ENCODE data around the gene ZNF576.
A peak's percentile ranks its signal among the peaks of the same experiment; 100 is the strongest.

Gene ZNF576

DNA sequence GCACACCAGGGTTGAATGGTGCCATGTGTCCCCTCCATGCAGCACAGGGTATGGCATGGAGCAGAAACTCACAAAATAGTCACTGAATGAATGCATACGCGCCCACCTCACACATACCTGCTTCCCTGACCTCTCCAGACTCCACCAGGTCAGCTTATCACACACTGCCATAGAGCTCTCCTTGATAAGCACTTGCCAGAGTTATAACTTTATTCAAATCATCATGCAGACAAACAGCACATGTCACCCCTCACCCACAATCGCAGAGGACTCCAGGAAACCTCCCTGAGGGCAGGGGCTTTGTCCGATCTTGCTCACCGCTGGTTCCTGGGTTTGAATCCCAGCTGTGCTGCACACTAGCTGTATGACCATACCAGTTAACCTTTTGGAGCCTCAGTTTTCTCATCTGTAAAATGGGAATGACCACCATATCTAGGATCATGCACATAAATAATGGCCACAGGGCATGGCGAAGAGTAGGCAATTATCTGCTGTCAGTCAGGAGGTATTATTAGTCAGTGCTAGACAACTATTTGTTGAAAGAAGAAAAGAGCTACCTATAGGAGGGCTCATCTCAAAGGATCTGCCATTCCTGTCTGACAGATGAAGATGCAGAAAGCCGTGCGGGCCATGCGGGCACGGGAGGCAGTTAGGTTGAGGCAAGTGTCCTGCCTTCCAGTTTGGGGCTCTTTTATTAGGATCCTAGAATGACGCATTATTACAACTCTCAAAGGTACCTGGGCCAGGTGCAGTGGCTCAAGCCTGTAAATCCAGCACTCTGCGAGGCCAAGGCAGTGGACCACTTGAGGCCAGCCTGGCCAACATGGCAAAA, 35.0 kb upstream of the ZNF576 start:
- peak overlapping the region in 1 of 2 donors; percentile 21 for H3K9ac ChIP-seq (ENCODE audit: low read length in 2 of 2)

DNA sequence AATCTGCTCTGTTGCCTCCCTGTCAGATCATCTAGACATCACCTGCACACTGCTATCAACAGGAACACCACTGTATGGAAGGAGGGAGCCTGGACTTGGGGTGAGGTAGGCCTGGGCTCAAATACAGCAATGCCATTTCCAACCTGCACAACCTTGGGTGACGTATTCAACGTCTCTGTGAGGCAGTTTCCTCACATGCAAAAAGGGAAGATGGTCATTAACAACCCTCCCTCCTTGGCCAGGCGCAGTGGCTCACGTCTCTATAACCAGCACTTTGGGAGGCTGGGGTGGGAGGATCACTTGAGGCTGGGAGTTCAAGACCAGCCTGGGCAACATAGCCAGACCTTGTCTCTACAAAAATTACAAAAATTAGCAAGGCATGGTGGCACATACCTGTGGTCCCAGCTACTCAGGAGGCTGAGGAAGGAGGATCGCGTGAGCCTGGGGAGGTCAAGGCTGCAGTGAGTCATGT, 34.1 kb upstream of the ZNF576 start:
- Histone ChIP-seq H3K27me3 (ENCODE audit: control insufficient read depth in 1 of 2, insufficient read depth in 2 of 2, low read length in 2 of 2) (no peaks in the 10 kb centered on the region), H3K9ac (ENCODE audit: low read length in 2 of 2) (no peak overlapping the region), H3K4me1 (ENCODE audit: control insufficient read depth, insufficient read depth, low read length) (peaks cover 18% of the 10 kb centered on the region), H3K27ac (ENCODE audit: low read length) (peak overlapping the region; percentile 62), H3K36me3 (ENCODE audit: control insufficient read depth in 2 of 2, insufficient read depth in 2 of 2, low read length in 2 of 2) (peaks cover 11 to 13% of the 10 kb centered on the region in 2 donors), H3K4me3 (ENCODE audit: low read length in 2 of 2) (peak overlapping the region in 1 of 2 donors; percentile 40), H3K9me3 (ENCODE audit: control insufficient read depth in 2 of 2, low read length in 2 of 2) (no peaks in the 10 kb centered on the region)

More for the DNA sequence above, 35.0 kb upstream of the ZNF576 start:
- no peak overlapping the region for H3K27ac ChIP-seq (ENCODE audit: low read length)
- no peaks in the 10 kb centered on the region for H3K27me3 ChIP-seq (ENCODE audit: control insufficient read depth in 1 of 2, insufficient read depth in 2 of 2, low read length in 2 of 2)
- no peak overlapping the region for H3K4me3 ChIP-seq (ENCODE audit: low read length in 2 of 2)
- peaks cover 11 to 13% of the 10 kb centered on the region in 2 donors for H3K36me3 ChIP-seq (ENCODE audit: control insufficient read depth in 2 of 2, insufficient read depth in 2 of 2, low read length in 2 of 2)
- H3K9me3 ChIP-seq (ENCODE audit: control insufficient read depth in 2 of 2, low read length in 2 of 2): no peaks in the 10 kb centered on the region
- H3K4me1 ChIP-seq (ENCODE audit: control insufficient read depth, insufficient read depth, low read length): peaks cover 18% of the 10 kb centered on the region

DNA sequence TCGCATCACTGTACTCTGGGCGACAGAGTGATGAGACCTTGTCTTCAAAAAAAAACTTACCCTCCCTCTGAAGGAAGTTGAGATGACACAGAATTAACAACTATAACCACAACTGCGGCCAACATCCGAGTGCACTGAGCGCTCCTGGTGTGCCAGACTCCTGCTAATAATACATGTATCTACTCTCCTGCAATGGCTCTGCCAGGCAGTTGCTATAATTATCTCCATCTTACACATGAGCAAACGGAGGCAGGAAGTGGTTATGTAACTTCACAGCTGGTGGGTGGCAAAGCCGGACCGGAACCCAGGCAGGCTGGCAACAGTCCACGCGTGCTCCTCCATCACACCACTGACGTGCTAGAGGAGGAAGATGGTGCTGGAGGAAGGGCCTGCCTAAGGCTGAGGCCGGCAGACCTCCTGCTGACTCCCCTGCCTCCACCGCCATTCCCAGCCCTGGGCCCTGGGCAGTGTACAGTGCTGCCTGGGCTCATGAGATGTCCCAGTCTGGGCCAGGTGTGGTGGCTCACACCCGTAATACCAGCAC, 33.6 kb upstream of the ZNF576 start:
- Histone ChIP-seq H3K36me3 (ENCODE audit: control insufficient read depth in 2 of 2, insufficient read depth in 2 of 2, low read length in 2 of 2) (peaks cover 10 to 11% of the 10 kb centered on the region in 2 donors), H3K4me1 (ENCODE audit: control insufficient read depth, insufficient read depth, low read length) (peaks cover 18% of the 10 kb centered on the region), H3K9ac (ENCODE audit: low read length in 2 of 2) (no peak overlapping the region), H3K9me3 (ENCODE audit: control insufficient read depth in 2 of 2, low read length in 2 of 2) (no peaks in the 10 kb centered on the region), H3K4me3 (ENCODE audit: low read length in 2 of 2) (peak overlapping the region in 1 of 2 donors; percentile 40), H3K27me3 (ENCODE audit: control insufficient read depth in 1 of 2, insufficient read depth in 2 of 2, low read length in 2 of 2) (no peaks in the 10 kb centered on the region), H3K27ac (ENCODE audit: low read length) (peak overlapping the region; percentile 62)

DNA sequence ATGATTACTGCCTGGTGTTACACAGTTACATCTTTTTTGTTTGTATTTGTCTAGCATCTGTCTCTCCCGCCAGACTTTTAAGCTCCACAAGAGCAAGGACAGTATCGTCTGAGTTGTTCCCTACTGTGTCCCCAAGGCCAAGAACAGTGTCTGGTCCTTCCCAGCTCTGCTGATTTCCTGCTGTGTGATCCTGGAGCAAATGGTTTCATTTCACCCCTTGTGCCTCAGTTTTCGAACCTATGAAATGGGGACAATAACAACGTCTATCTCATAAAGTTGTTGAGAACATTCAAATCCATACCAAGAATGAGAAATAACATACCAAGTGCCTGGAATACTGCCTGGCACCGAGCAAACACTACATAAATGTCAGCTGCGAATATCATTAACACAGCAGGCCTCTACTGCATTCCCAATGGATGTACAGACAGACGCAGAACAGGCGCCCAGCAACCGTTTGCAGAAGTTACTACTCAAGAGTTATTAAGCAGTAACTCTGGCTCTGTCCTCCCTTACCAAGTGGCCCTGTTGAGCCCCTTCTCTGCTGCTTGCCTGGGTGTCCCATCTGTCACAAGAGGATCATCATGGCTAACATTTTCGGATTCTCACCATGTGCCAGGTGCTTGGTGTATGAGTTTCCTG, 32.5 kb upstream of the ZNF576 start:
- H3K9ac ChIP-seq (ENCODE audit: low read length in 2 of 2): no peak overlapping the region
- peaks cover 18% of the 10 kb centered on the region for H3K4me1 ChIP-seq (ENCODE audit: control insufficient read depth, insufficient read depth, low read length)
- H3K36me3 ChIP-seq (ENCODE audit: control insufficient read depth in 2 of 2, insufficient read depth in 2 of 2, low read length in 2 of 2): peaks cover 8 to 11% of the 10 kb centered on the region in 2 donors
- H3K4me3 ChIP-seq (ENCODE audit: low read length in 2 of 2): no peak overlapping the region
- H3K27me3 ChIP-seq (ENCODE audit: control insufficient read depth in 1 of 2, insufficient read depth in 2 of 2, low read length in 2 of 2): no peaks in the 10 kb centered on the region
- no peak overlapping the region for H3K27ac ChIP-seq (ENCODE audit: low read length)
- no peaks in the 10 kb centered on the region for H3K9me3 ChIP-seq (ENCODE audit: control insufficient read depth in 2 of 2, low read length in 2 of 2)

DNA sequence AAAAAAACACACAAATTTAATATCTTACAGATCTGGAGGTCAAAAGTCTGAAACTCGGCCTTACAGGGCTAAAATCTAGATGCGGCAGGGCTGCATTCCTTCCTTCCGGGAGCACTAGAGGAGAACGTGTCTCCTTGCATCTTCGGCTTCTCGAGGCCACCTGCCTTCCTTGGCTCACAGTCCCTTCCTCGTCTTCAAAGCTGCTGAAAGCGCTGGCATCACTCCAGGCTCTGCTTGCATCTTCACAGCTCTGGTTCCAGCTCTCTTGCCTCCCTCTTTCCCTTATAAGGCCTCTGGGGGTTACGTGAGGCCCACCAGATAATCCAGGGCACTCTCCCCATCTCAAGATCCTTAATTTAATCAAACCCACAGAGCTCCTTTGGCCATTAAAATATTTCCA, 31.6 kb upstream of the ZNF576 start:
- H3K9me3 ChIP-seq (ENCODE audit: control insufficient read depth in 2 of 2, low read length in 2 of 2): no peaks in the 10 kb centered on the region
- H3K9ac ChIP-seq (ENCODE audit: low read length in 2 of 2): no peak overlapping the region
- H3K27me3 ChIP-seq (ENCODE audit: control insufficient read depth in 1 of 2, insufficient read depth in 2 of 2, low read length in 2 of 2): no peaks in the 10 kb centered on the region
- H3K4me3 ChIP-seq (ENCODE audit: low read length in 2 of 2): no peak overlapping the region
- no peak overlapping the region for H3K27ac ChIP-seq (ENCODE audit: low read length)
- H3K4me1 ChIP-seq (ENCODE audit: control insufficient read depth, insufficient read depth, low read length): peaks cover 18% of the 10 kb centered on the region
- H3K36me3 ChIP-seq (ENCODE audit: control insufficient read depth in 2 of 2, insufficient read depth in 2 of 2, low read length in 2 of 2): peaks cover 8 to 11% of the 10 kb centered on the region in 2 donors

GRCh38 chr19:43569657-43570056, 26.7 kb upstream of the ZNF576 start:
- no peak overlapping the region for H3K9ac ChIP-seq (ENCODE audit: low read length in 2 of 2)
- H3K4me1 ChIP-seq (ENCODE audit: control insufficient read depth, insufficient read depth, low read length): peaks cover 8% of the 10 kb centered on the region
- no peaks in the 10 kb centered on the region for H3K9me3 ChIP-seq (ENCODE audit: control insufficient read depth in 2 of 2, low read length in 2 of 2)
- H3K4me3 ChIP-seq (ENCODE audit: low read length in 2 of 2): no peak overlapping the region
- no peaks in the 10 kb centered on the region for H3K27me3 ChIP-seq (ENCODE audit: control insufficient read depth in 1 of 2, insufficient read depth in 2 of 2, low read length in 2 of 2)
- no peaks in the 10 kb centered on the region for H3K36me3 ChIP-seq (ENCODE audit: control insufficient read depth in 2 of 2, insufficient read depth in 2 of 2, low read length in 2 of 2)
- no peak overlapping the region for H3K27ac ChIP-seq (ENCODE audit: low read length)

GRCh38 chr19:43570174-43570791, 26.1 kb upstream of the ZNF576 start:
- no peak overlapping the region for H3K9ac ChIP-seq (ENCODE audit: low read length in 2 of 2)
- no peak overlapping the region for H3K27ac ChIP-seq (ENCODE audit: low read length)
- H3K36me3 ChIP-seq (ENCODE audit: control insufficient read depth in 2 of 2, insufficient read depth in 2 of 2, low read length in 2 of 2): no peaks in the 10 kb centered on the region
- no peaks in the 10 kb centered on the region for H3K27me3 ChIP-seq (ENCODE audit: control insufficient read depth in 1 of 2, insufficient read depth in 2 of 2, low read length in 2 of 2)
- H3K4me1 ChIP-seq (ENCODE audit: control insufficient read depth, insufficient read depth, low read length): peaks cover 10% of the 10 kb centered on the region
- no peak overlapping the region for H3K4me3 ChIP-seq (ENCODE audit: low read length in 2 of 2)
- H3K9me3 ChIP-seq (ENCODE audit: control insufficient read depth in 2 of 2, low read length in 2 of 2): no peaks in the 10 kb centered on the region

DNA sequence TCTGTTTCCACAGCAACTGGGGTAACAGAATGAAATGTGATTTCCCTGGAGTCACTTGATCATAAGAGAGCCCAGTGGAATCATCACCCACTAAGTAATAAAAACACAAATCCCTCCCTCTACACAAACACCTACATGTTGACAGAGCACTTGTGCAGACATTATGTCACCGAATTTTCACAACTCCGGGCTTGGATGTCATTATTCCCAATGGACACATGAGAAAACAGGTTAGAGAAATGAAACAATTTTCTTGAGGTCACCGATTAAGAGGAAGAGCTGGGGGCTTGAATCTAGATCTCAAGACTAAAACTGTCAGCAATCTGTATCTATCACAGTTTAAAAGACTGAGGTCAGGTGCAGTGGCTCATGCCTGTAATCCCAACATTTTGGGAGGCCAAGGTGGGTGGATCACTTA, 24.2 kb upstream of the ZNF576 start:
- no peaks in the 10 kb centered on the region for H3K36me3 ChIP-seq (ENCODE audit: control insufficient read depth in 2 of 2, insufficient read depth in 2 of 2, low read length in 2 of 2)
- no peaks in the 10 kb centered on the region for H3K27me3 ChIP-seq (ENCODE audit: control insufficient read depth in 1 of 2, insufficient read depth in 2 of 2, low read length in 2 of 2)
- no peak overlapping the region for H3K4me3 ChIP-seq (ENCODE audit: low read length in 2 of 2)
- no peaks in the 10 kb centered on the region for H3K9me3 ChIP-seq (ENCODE audit: control insufficient read depth in 2 of 2, low read length in 2 of 2)
- peaks cover 15% of the 10 kb centered on the region for H3K4me1 ChIP-seq (ENCODE audit: control insufficient read depth, insufficient read depth, low read length)
- H3K9ac ChIP-seq (ENCODE audit: low read length in 2 of 2): no peak overlapping the region
- H3K27ac ChIP-seq (ENCODE audit: low read length): no peak overlapping the region

DNA sequence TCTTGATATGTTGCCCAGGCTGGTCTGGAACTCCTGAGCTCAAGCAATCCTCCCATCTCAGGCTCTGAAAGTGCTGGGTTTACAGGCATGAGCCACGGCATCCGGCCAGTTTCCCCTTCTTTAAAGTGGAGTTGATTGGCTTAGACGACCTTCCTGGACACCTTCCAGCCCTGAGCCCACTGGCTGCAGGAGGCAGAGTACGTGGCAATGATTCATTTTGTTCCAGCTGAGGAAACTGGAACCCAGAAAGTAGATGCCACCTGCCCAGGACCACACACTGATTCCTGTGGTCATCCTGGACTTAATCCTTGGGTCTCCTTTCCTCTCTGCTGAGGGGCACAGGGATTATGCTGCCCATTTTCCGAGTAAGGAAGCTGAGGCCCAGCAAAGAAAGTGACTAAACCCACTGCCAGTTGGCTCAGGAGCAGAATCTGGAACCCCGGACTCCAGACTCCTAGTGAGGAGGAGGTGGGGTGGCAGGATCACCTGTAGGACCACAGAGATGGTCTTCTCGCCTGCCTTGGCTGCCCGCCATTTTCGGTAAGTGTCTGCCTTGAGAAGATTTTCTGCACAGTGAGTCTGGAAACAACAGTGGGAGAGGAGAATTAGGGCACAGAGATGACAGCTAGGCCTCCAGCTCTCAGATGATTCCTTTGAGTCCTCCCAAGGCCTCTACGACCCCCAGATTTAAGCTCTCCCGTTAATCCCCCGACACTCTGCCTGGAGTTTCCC, 21.8 kb upstream of the ZNF576 start:
- Histone ChIP-seq H3K9ac (ENCODE audit: low read length in 2 of 2) (peak overlapping the region; percentile 98 to 99), H3K27me3 (ENCODE audit: control insufficient read depth in 1 of 2, insufficient read depth in 2 of 2, low read length in 2 of 2) (no peaks in the 10 kb centered on the region), H3K4me3 (ENCODE audit: low read length in 2 of 2) (peak overlapping the region; percentile 95 to 100), H3K4me1 (ENCODE audit: control insufficient read depth, insufficient read depth, low read length) (peaks cover 15% of the 10 kb centered on the region), H3K27ac (ENCODE audit: low read length) (peak overlapping the region; percentile 90), H3K9me3 (ENCODE audit: control insufficient read depth in 2 of 2, low read length in 2 of 2) (no peaks in the 10 kb centered on the region), H3K36me3 (ENCODE audit: control insufficient read depth in 2 of 2, insufficient read depth in 2 of 2, low read length in 2 of 2) (no peaks in the 10 kb centered on the region)
